ENCODE data around the gene FNDC5.

The FNDC5 gene

DNA sequence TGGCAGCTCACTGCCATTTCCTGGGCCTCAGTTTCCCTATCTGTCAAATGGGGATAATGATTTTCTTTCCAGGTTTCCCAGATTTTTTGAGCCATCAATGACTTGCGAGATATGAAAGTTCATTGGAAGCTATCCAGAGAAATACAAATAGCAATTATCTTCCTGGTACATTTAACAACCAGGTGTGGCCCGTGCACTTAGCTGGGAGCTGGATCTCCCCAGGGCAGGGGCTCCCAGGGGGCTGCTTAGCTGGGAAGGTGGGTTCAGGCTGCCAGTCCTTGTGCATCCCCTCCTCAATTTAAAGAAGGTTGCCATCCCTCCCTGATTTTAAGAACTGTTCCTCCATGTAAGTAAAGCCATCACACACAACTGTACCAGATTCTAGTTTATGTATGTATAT, 34.1 kb upstream of the FNDC5 start:
- ATAC-seq: no peak
- no peak for TF ChIP-seq ZNF565 (CRISPR knock-in tag; conservative IDR thresholded peaks at IDR 0.05; ENCODE audit: low read depth)
- TF ChIP-seq PPARA (CRISPR knock-in tag; IDR thresholded peaks at IDR 0.05; ENCODE audit: borderline replicate concordance): no peak
- TF ChIP-seq ZFP30 (CRISPR knock-in tag; IDR thresholded peaks at IDR 0.05): no peak
- no peak for TF ChIP-seq ZC3H10 (CRISPR knock-in tag; IDR thresholded peaks at IDR 0.05)
- TF ChIP-seq OSR1 (CRISPR knock-in tag; IDR thresholded peaks at IDR 0.05): no peak
- TF ChIP-seq, protein P1, sequence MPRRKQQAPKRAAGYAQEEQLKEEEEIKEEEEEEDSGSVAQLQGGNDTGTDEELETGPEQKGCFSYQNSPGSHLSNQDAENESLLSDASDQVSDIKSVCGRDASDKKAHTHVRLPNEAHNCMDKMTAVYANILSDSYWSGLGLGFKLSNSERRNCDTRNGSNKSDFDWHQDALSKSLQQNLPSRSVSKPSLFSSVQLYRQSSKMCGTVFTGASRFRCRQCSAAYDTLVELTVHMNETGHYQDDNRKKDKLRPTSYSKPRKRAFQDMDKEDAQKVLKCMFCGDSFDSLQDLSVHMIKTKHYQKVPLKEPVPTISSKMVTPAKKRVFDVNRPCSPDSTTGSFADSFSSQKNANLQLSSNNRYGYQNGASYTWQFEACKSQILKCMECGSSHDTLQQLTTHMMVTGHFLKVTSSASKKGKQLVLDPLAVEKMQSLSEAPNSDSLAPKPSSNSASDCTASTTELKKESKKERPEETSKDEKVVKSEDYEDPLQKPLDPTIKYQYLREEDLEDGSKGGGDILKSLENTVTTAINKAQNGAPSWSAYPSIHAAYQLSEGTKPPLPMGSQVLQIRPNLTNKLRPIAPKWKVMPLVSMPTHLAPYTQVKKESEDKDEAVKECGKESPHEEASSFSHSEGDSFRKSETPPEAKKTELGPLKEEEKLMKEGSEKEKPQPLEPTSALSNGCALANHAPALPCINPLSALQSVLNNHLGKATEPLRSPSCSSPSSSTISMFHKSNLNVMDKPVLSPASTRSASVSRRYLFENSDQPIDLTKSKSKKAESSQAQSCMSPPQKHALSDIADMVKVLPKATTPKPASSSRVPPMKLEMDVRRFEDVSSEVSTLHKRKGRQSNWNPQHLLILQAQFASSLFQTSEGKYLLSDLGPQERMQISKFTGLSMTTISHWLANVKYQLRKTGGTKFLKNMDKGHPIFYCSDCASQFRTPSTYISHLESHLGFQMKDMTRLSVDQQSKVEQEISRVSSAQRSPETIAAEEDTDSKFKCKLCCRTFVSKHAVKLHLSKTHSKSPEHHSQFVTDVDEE (CRISPR knock-in tag; IDR thresholded peaks at IDR 0.05): no peak
- no peak for TF ChIP-seq BACH2 (CRISPR knock-in tag; IDR thresholded peaks at IDR 0.05; ENCODE audit: borderline replicate concordance)
- TF ChIP-seq SNAI2 (CRISPR knock-in tag; IDR thresholded peaks at IDR 0.05): no peak
- no peak for TF ChIP-seq ZNF8 (CRISPR knock-in tag; IDR thresholded peaks at IDR 0.05)
- TF ChIP-seq ESRRG (CRISPR knock-in tag; IDR thresholded peaks at IDR 0.05): no peak

DNA sequence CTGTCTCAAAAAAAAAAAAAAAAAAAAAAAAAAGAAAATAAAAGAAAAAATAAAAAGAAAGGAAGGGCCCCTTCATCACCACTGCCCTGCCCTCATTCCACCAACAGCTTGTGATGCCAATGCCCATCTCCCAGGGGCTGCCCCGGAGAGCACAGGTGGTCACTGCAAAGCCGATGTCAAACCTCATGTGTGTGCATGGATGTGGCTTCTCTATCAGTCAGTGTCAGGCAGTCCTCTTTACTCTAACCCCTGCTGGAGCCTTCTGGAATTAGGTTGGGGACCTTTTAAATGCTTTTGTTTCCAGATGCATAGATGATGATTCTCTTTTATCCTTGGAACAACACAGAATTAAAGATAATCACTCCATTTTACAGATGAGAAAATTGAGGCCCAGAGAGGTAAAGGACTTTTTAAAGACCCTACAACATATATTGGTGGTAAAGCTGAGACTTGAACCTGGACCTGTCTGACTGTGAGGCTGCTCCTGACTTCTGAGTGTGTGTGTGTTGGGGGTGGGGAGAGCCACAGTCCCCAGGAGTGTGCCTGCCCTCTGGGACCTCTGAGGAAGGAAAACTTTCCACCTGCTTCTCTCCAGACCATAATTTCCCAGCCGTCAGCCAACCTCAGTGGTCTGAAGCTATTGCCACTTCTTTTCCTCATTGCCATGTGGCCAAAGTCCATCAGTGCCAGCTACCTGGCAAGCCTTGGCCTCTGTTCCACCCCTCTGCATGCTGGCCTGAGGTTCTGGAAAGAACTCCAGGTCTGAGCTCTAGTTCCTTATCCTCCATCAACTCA, 33.5 kb upstream of the FNDC5 start:
- ATAC-seq: no peak
- TF ChIP-seq BACH2 (CRISPR knock-in tag; IDR thresholded peaks at IDR 0.05; ENCODE audit: borderline replicate concordance) (no peak), ZNF8 (CRISPR knock-in tag; IDR thresholded peaks at IDR 0.05) (no peak), SNAI2 (CRISPR knock-in tag; IDR thresholded peaks at IDR 0.05) (no peak), CSDC2 (CRISPR knock-in tag; IDR thresholded peaks at IDR 0.05) (no peak), ARNTL (CRISPR knock-in tag; IDR thresholded peaks at IDR 0.05; ENCODE audit: borderline replicate concordance, low read depth) (no peak)
- TF ChIP-seq, protein P2, sequence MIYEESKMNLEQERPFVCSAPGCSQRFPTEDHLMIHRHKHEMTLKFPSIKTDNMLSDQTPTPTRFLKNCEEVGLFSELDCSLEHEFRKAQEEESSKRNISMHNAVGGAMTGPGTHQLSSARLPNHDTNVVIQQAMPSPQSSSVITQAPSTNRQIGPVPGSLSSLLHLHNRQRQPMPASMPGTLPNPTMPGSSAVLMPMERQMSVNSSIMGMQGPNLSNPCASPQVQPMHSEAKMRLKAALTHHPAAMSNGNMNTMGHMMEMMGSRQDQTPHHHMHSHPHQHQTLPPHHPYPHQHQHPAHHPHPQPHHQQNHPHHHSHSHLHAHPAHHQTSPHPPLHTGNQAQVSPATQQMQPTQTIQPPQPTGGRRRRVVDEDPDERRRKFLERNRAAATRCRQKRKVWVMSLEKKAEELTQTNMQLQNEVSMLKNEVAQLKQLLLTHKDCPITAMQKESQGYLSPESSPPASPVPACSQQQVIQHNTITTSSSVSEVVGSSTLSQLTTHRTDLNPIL (CRISPR knock-in tag; IDR thresholded peaks at IDR 0.05; ENCODE audit: low read depth): no peak

DNA sequence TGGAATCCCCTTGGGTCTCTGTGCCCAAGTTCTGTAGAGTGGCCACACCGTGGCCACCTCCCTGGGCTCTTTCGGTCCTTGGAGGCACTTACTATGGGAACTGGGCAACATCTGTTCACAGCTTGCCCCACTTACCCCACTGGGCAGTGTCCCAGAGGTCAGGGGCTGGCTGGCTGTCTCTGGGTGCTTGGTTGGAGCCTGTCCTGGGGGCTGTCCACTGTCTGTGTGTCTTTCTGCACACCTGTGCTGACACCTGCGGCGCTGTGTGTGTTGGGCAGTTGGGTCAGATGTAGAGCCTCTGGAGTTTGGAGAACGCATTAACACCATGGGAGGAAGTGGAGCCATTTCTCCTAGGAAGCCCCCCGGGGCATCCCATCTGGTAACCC, 31.8 kb upstream of the FNDC5 start:
- TF ChIP-seq ZFP3 (CRISPR knock-in tag; IDR thresholded peaks at IDR 0.05): no peak
- TF ChIP-seq, protein P2 (CRISPR knock-in tag; IDR thresholded peaks at IDR 0.05; ENCODE audit: low read depth): no peak
- TF ChIP-seq, protein P1 (CRISPR knock-in tag; IDR thresholded peaks at IDR 0.05): no peak
- no peak for TF ChIP-seq ZNF565 (CRISPR knock-in tag; conservative IDR thresholded peaks at IDR 0.05; ENCODE audit: low read depth)
- ATAC-seq: no peak

DNA sequence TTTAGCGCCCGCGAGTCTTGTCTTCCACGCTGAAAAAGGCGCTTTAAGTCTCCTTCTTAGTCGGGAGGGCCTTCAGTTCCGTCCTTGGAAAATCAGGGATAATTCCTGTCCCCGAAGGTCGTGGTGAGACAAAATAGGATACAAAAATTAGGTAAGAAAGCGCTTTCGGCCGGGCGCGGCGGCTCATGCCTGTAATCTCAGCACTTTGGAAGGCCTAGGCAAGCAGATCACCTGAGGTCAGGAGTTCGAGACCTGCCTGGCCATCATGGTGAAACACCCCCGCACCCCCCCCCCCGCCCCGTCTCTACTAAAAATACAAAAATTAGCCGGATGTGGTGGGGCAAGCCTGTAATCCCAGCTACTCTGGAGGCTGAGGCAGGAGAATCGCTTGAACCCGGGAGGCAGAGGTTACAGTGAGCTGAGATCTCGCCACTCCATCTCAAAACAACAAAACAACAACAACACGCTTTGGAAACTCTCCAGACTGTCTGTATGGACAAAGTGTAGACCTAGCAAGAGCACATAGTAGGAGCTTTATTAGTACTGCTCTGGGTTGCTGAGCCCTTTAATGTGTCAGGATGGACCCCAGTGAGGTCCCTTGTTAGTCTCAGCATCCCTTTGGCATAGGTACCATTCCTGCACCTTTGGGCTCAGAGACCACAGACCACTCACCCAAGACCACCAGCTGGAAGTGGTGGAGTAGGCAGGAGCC, 31.3 kb upstream of the FNDC5 start:
- no peak for ATAC-seq
- no peak for TF ChIP-seq PPARA (CRISPR knock-in tag; IDR thresholded peaks at IDR 0.05; ENCODE audit: borderline replicate concordance)
- TF ChIP-seq, protein P3, sequence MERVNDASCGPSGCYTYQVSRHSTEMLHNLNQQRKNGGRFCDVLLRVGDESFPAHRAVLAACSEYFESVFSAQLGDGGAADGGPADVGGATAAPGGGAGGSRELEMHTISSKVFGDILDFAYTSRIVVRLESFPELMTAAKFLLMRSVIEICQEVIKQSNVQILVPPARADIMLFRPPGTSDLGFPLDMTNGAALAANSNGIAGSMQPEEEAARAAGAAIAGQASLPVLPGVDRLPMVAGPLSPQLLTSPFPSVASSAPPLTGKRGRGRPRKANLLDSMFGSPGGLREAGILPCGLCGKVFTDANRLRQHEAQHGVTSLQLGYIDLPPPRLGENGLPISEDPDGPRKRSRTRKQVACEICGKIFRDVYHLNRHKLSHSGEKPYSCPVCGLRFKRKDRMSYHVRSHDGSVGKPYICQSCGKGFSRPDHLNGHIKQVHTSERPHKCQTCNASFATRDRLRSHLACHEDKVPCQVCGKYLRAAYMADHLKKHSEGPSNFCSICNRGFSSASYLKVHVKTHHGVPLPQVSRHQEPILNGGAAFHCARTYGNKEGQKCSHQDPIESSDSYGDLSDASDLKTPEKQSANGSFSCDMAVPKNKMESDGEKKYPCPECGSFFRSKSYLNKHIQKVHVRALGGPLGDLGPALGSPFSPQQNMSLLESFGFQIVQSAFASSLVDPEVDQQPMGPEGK (CRISPR knock-in tag; IDR thresholded peaks at IDR 0.05; ENCODE audit: borderline replicate concordance): no peak
- TF ChIP-seq RARB (CRISPR knock-in tag; IDR thresholded peaks at IDR 0.05): no peak
- no peak for TF ChIP-seq ZNF8 (CRISPR knock-in tag; IDR thresholded peaks at IDR 0.05)
- TF ChIP-seq ZC3H10 (CRISPR knock-in tag; IDR thresholded peaks at IDR 0.05): no peak
- TF ChIP-seq, protein P1 (CRISPR knock-in tag; IDR thresholded peaks at IDR 0.05): no peak
- TF ChIP-seq ARNTL (CRISPR knock-in tag; IDR thresholded peaks at IDR 0.05; ENCODE audit: borderline replicate concordance, low read depth): no peak
- TF ChIP-seq SNAI2 (CRISPR knock-in tag; IDR thresholded peaks at IDR 0.05): no peak
- no peak for TF ChIP-seq OSR1 (CRISPR knock-in tag; IDR thresholded peaks at IDR 0.05)
- TF ChIP-seq GLIS3 (CRISPR knock-in tag; IDR thresholded peaks at IDR 0.05): no peak
- TF ChIP-seq BACH2 (CRISPR knock-in tag; IDR thresholded peaks at IDR 0.05; ENCODE audit: borderline replicate concordance): no peak
- TF ChIP-seq ESRRG (CRISPR knock-in tag; IDR thresholded peaks at IDR 0.05): no peak
- TF ChIP-seq ISL1 (CRISPR knock-in tag; IDR thresholded peaks at IDR 0.05): no peak
